Epithelial cell of alveolus of lung (primary cell): ENCODE results near the gene ELP2. TPM values are rescaled to one million over a fixed set of nuclear protein-coding genes. Genes with fewer than 3 reads are reported as not detected.

Experiments used
- total RNA-seq: library from RNA; depleted of rRNA; stranded (reverse); fragments of >200 nt; gene quantifications from 2 replicates; pipeline ENCODE4 v1.2.1, GENCODE V29; 2015

The ELP2 gene
- 46.0 and 57.8 TPM in 2 replicates for total RNA-seq

GRCh38 chr18:36129300-36130038 lies at the start of gene ELP2, which contains the start of gene SLC39A6:
TSS of gene ELP2 (plus strand) at chr18:36129899. CDS start at chr18:36129934, 35 bp downstream.
TSS of gene SLC39A6 (minus strand) at chr18:36129340. CDS start at chr18:36127007, 2,333 bp downstream.

GRCh38 chr18:36187193-36187825 lies 57.6 kb downstream of the ELP2 start, which contains the start of gene MOCOS:
TSS of gene MOCOS (plus strand) at chr18:36187497. CDS start at chr18:36187540, 43 bp downstream.

Other genes with a start within 250 kb of the ELP2 start
- 33.4 and 36.6 TPM in 2 replicates for gene RPRD1A, start 62.3 kb upstream of the ELP2 start, total RNA-seq
- gene SLC39A6, start 559 bp upstream of the ELP2 start, total RNA-seq = 33.1 and 53.8 TPM in 2 replicates
- gene MOCOS, start 57.6 kb downstream of the ELP2 start, total RNA-seq = 1.3 and 1.4 TPM in 2 replicates
- 3.0 and 4.9 TPM in 2 replicates for gene FHOD3, start 167.8 kb downstream of the ELP2 start, total RNA-seq